ENCODE measurements around the gene MEGF11.

DNA sequence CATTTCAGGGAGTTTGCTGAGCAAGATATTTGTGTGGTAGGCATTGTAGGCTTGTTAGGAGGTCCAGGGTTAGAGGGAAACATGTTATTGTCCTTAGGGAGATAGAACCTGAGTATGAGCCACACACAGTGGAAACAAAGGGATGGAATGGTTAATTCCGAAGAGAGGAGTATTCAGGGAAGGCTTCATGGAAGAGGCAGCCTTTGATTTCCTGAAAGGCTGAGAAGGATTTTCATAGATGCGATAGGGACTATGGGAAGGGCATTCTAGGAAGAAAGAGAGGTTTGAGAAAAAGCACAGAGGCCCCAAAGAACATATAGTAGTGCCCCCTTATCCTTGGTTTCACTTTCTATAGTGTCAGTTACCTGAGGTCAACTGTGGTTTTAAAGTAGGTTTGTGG lies 302.5 kb downstream of the MEGF11 start:
- TF ChIP-seq, protein P1, sequence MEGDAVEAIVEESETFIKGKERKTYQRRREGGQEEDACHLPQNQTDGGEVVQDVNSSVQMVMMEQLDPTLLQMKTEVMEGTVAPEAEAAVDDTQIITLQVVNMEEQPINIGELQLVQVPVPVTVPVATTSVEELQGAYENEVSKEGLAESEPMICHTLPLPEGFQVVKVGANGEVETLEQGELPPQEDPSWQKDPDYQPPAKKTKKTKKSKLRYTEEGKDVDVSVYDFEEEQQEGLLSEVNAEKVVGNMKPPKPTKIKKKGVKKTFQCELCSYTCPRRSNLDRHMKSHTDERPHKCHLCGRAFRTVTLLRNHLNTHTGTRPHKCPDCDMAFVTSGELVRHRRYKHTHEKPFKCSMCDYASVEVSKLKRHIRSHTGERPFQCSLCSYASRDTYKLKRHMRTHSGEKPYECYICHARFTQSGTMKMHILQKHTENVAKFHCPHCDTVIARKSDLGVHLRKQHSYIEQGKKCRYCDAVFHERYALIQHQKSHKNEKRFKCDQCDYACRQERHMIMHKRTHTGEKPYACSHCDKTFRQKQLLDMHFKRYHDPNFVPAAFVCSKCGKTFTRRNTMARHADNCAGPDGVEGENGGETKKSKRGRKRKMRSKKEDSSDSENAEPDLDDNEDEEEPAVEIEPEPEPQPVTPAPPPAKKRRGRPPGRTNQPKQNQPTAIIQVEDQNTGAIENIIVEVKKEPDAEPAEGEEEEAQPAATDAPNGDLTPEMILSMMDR (IDR thresholded peaks at IDR 0.05) = no peak
- TF ChIP-seq POLR2A (IDR thresholded peaks at IDR 0.05) = no peak

Measured in uterus (tissue), 2 donors.